ENCODE results near the gene CFHR4.

The CFHR4 gene

DNA sequence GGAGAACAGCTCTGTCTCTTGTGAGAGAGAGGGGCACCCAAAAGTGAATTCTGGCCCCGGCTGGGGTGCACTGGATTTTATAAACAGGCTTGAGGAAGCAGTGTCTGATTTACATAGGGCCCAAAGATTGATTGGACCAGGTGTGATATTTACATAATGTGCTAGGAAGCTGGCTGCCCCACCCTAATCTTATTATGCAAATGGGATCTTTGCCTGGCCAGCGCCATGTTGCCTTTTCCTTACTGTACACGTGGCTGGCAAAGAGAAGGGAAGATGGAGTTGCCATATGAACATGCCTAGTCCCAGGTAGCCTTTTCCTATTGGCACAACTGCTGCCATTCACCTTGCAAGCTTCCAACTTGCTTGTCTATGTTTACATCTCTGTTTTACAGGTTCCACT lies 29.0 kb upstream of the CFHR4 start:
- Histone ChIP-seq H3K27ac (replicated peaks) (no peak overlapping the region), H3K4me3 (replicated peaks; ENCODE audit: insufficient read depth, low read length) (no peak overlapping the region), H3K27me3 (ENCODE audit: insufficient read depth, poor library complexity, severe bottlenecking) (no peaks in the 10 kb centered on the region)
- TF ChIP-seq REST (IDR thresholded peaks at IDR 0.05; ENCODE audit: insufficient replicate concordance, low read depth) (no peak), SPI1 (IDR thresholded peaks at IDR 0.05; ENCODE audit: borderline replicate concordance, low read depth) (no peak), POLR2AphosphoS5 (IDR thresholded peaks at IDR 0.05; ENCODE audit: low read depth) (no peak), GABPA (IDR thresholded peaks at IDR 0.05; ENCODE audit: low read depth) (no peak)
- TF ChIP-seq, protein P1, sequence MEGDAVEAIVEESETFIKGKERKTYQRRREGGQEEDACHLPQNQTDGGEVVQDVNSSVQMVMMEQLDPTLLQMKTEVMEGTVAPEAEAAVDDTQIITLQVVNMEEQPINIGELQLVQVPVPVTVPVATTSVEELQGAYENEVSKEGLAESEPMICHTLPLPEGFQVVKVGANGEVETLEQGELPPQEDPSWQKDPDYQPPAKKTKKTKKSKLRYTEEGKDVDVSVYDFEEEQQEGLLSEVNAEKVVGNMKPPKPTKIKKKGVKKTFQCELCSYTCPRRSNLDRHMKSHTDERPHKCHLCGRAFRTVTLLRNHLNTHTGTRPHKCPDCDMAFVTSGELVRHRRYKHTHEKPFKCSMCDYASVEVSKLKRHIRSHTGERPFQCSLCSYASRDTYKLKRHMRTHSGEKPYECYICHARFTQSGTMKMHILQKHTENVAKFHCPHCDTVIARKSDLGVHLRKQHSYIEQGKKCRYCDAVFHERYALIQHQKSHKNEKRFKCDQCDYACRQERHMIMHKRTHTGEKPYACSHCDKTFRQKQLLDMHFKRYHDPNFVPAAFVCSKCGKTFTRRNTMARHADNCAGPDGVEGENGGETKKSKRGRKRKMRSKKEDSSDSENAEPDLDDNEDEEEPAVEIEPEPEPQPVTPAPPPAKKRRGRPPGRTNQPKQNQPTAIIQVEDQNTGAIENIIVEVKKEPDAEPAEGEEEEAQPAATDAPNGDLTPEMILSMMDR (IDR thresholded peaks at IDR 0.05; ENCODE audit: insufficient read depth, low read length): no peak
- DNase-seq (ENCODE audit: low read depth in 1 of 2, low spot score in 1 of 2): no peak

DNA sequence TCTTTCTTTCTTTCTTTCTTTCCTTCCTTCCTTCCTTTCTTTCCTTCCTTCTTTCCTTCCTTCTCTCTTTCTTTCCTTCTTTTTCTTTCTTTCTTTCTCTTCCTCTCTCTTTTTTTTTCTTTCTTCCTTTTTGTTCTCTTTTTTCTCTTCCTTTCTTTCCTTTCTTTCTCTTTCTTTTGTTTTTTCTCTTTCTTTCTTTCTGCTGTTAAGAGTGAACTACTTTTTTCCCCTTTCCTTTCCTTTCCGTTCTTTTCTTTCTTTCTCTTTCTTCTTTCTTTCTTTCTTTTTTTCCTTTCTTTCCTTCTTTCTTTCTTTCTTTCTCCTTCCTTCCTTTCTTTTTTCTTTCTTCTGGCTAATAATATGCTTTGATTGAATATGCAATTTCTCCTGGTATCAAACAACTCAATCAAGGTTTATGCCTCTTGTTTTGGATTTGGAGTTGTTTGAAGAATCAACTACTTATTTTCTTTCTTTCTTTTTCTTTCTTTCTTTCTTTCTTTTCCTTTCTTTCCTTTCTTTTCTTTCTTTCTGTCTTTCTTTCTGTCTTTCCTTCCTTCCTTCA lies 27.4 kb upstream of the CFHR4 start:
- H3K27me3 ChIP-seq (ENCODE audit: insufficient read depth, poor library complexity, severe bottlenecking): peaks cover 2% of the 10 kb centered on the region
- no peak overlapping the region for H3K27ac ChIP-seq (replicated peaks)
- TF ChIP-seq SPI1 (IDR thresholded peaks at IDR 0.05; ENCODE audit: borderline replicate concordance, low read depth) (no peak), GABPA (IDR thresholded peaks at IDR 0.05; ENCODE audit: low read depth) (no peak), REST (IDR thresholded peaks at IDR 0.05; ENCODE audit: insufficient replicate concordance, low read depth) (no peak), POLR2AphosphoS5 (IDR thresholded peaks at IDR 0.05; ENCODE audit: low read depth) (no peak)
- TF ChIP-seq, protein P1 (IDR thresholded peaks at IDR 0.05; ENCODE audit: insufficient read depth, low read length): no peak
- no peak overlapping the region for H3K4me3 ChIP-seq (replicated peaks; ENCODE audit: insufficient read depth, low read length)
- no peak for DNase-seq (ENCODE audit: low read depth in 1 of 2, low spot score in 1 of 2)

DNA sequence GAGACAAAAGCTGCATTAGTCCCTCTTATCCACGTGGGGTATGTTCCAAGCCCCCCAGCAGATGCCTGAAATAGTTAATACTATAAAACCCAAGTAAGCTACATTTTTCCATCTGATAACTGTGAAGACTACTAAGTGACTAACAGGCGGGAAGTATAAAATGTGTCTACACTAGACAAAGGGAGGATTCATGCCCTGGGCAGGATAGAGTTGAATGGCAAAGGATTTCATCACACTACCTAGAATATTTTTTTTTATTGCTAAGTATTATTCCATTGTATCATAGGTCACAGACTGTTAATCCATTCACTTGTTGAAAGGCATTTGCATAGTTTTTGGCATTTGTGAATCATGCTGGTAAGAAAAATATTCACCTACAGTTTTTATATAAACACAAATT lies 26.4 kb upstream of the CFHR4 start:
- H3K27me3 ChIP-seq (ENCODE audit: insufficient read depth, poor library complexity, severe bottlenecking): peaks cover 2% of the 10 kb centered on the region
- TF ChIP-seq POLR2AphosphoS5 (IDR thresholded peaks at IDR 0.05; ENCODE audit: low read depth): no peak
- TF ChIP-seq, protein P1 (IDR thresholded peaks at IDR 0.05; ENCODE audit: insufficient read depth, low read length): no peak
- no peak for TF ChIP-seq SPI1 (IDR thresholded peaks at IDR 0.05; ENCODE audit: borderline replicate concordance, low read depth)
- TF ChIP-seq REST (IDR thresholded peaks at IDR 0.05; ENCODE audit: insufficient replicate concordance, low read depth): no peak
- no peak for TF ChIP-seq GABPA (IDR thresholded peaks at IDR 0.05; ENCODE audit: low read depth)
- H3K27ac ChIP-seq (replicated peaks): no peak overlapping the region
- no peak for DNase-seq (ENCODE audit: low read depth in 1 of 2, low spot score in 1 of 2)
- no peak overlapping the region for H3K4me3 ChIP-seq (replicated peaks; ENCODE audit: insufficient read depth, low read length)

All from HL-60 (cell line).